SU-DHL-6 (cell line): ENCODE data around the gene CD109.

Source experiments
- H2AFZ ChIP-seq: fragments of 200-600 bp; sonication (generic); 2 replicates; pipeline ENCODE4 v1.6.1; 2014; ENCODE audit warnings: low read depth, mild to moderate bottlenecking, moderate library complexity, mixed read lengths, antibody characterized with exemption, low read length; ENCODE audit not compliant: severe bottlenecking
- H3F3A ChIP-seq: fragments of 200-600 bp; shearing (Covaris generic); 2 replicates; pipeline ENCODE4 v1.6.0; 2016; ENCODE audit warnings: antibody characterized with exemption, mild to moderate bottlenecking; ENCODE audit not compliant: insufficient read depth
- H3K27ac ChIP-seq: fragments of 200-600 bp; sonication (generic); 2 replicates; pipeline ENCODE4 v1.5.1; 2016; ENCODE audit warnings: low read depth, mild to moderate bottlenecking, low read length, moderate library complexity, mixed read lengths
- H3K27me3 ChIP-seq: fragments of 200-600 bp; sonication (generic), shearing (Covaris generic); 2 replicates; pipeline ENCODE4 v1.6.0; 2014; ENCODE audit warnings: mild to moderate bottlenecking, low read length
- H3K36me3 ChIP-seq: fragments of 200-600 bp; sonication (generic); 2 replicates; pipeline ENCODE4 v1.6.1; 2014; ENCODE audit warnings: mild to moderate bottlenecking, low read length, mixed read lengths
- H3K4me2 ChIP-seq: fragments of 300-600, 200-600 bp; shearing (Covaris generic), sonication (generic); 2 replicates; pipeline ENCODE4 v1.6.0; 2014; ENCODE audit warnings: low read length, low read depth, mild to moderate bottlenecking; ENCODE audit not compliant: poor library complexity, severe bottlenecking
- H3K4me3 ChIP-seq: fragments of 200-600 bp; sonication (generic); 2 replicates; pipeline ENCODE4 v1.5.1; 2014; ENCODE audit warnings: antibody characterized with exemption, low read length, mild to moderate bottlenecking, mixed read lengths; ENCODE audit not compliant: insufficient read depth, poor library complexity, severe bottlenecking
- H3K79me2 ChIP-seq: fragments of 200-600 bp; sonication (generic); 2 replicates; pipeline ENCODE4 v1.6.1; 2014; ENCODE audit warnings: mild to moderate bottlenecking, low read length, moderate library complexity; ENCODE audit not compliant: insufficient read depth
- H3K9ac ChIP-seq: fragments of 200-600 bp; sonication (generic); 2 replicates; pipeline ENCODE4 v1.7.0; 2014; ENCODE audit warnings: mild to moderate bottlenecking, low read length
- H3K9me2 ChIP-seq: fragments of 200-600 bp; sonication (generic); replicated peaks from 2 replicates; pipeline ENCODE4 v1.6.1; 2014; ENCODE audit warnings: low read length; ENCODE audit not compliant: insufficient read depth
- H3K9me3 ChIP-seq: fragments of 200-600 bp; sonication (generic); 2 replicates; pipeline ENCODE4 v1.6.1; 2014; ENCODE audit warnings: low read length, mixed read lengths; ENCODE audit not compliant: insufficient read depth
- H4K20me1 ChIP-seq: fragments of 200-600 bp; sonication (generic); 2 replicates; pipeline ENCODE4 v1.6.1; 2014; ENCODE audit warnings: low read depth, mild to moderate bottlenecking, antibody characterized with exemption, low read length, moderate library complexity, mixed read lengths
- CTCF ChIP-seq: fragments of 200-600 bp; sonication (generic); IDR thresholded peaks from one replicate; pipeline ENCODE4 v1.5.1; 2017; ENCODE audit warnings: antibody characterized with exemption, mild to moderate bottlenecking, low read length, moderate library complexity; ENCODE audit not compliant: insufficient read depth, poor library complexity, severe bottlenecking
- EZH2phosphoT487 ChIP-seq: fragments of 200-600 bp; sonication (generic), shearing (Covaris generic); conservative IDR thresholded peaks from 2 replicates; pipeline ENCODE4 v1.6.1; 2018; ENCODE audit warnings: mild to moderate bottlenecking, antibody characterized with exemption, low read length, moderate library complexity, mixed read lengths

Gene CD109

GRCh38 chr6:73694711-73695411 lies 1.1 kb upstream of the CD109 start:
- Histone ChIP-seq H3K36me3 (no peaks in the 10 kb centered on the region), H4K20me1 (no peaks in the 10 kb centered on the region), H3K9ac (no peak overlapping the region), H3K9me2 (no peaks in the 10 kb centered on the region), H3K79me2 (no peaks in the 10 kb centered on the region), H3K27ac (no peak overlapping the region), H3F3A (no peaks in the 10 kb centered on the region), H2AFZ (no peak overlapping the region), H3K4me3 (no peak overlapping the region), H3K27me3 (no peaks in the 10 kb centered on the region), H3K4me2 (no peak overlapping the region), H3K9me3 (no peaks in the 10 kb centered on the region)
- TF ChIP-seq EZH2phosphoT487 (no peak), CTCF (no peak)

- Histone ChIP-seq H3K79me2 (no peaks in the 10 kb centered on the region), H3K4me2 (no peak overlapping the region), H3F3A (no peaks in the 10 kb centered on the region)
Measured at GRCh38 chr6:73696966-73697655, 1.1 kb downstream of the CD109 start.

GRCh38 chr6:73699676-73700459 lies 3.9 kb downstream of the CD109 start:
- no peak for TF ChIP-seq EZH2phosphoT487
- no peak for TF ChIP-seq CTCF
- Histone ChIP-seq H3K9me3 (no peaks in the 10 kb centered on the region), H4K20me1 (no peaks in the 10 kb centered on the region), H3K79me2 (no peaks in the 10 kb centered on the region), H3K27me3 (no peaks in the 10 kb centered on the region), H3F3A (no peaks in the 10 kb centered on the region), H3K9me2 (no peaks in the 10 kb centered on the region), H3K4me3 (no peak overlapping the region), H3K27ac (no peak overlapping the region), H3K4me2 (no peak overlapping the region), H2AFZ (no peak overlapping the region), H3K9ac (no peak overlapping the region), H3K36me3 (no peaks in the 10 kb centered on the region)

More at GRCh38 chr6:73696966-73697655, 1.1 kb downstream of the CD109 start:
- Histone ChIP-seq H3K9me3 (no peaks in the 10 kb centered on the region), H3K9ac (no peak overlapping the region), H3K36me3 (no peaks in the 10 kb centered on the region), H4K20me1 (no peaks in the 10 kb centered on the region), H3K4me3 (no peak overlapping the region), H3K27ac (no peak overlapping the region), H3K27me3 (no peaks in the 10 kb centered on the region), H2AFZ (no peak overlapping the region), H3K9me2 (no peaks in the 10 kb centered on the region)
- TF ChIP-seq CTCF (no peak), EZH2phosphoT487 (no peak)
